Thyroid gland (tissue), 4 donors: ENCODE results near the gene TMEM198. TPM values are rescaled to one million over a fixed set of nuclear protein-coding genes. Genes with fewer than 3 reads are reported as not detected.

Source experiments
- DNase-seq, 2 donors: peaks; one replicate each; pipeline ENCODE4 v3.0.0-alpha.2; 2019
- H3K27ac ChIP-seq, 3 donors: fragments of 200-600 bp; sonication (generic); 1 replicate in 2 of 3; 2 replicates in 1 of 3; pipeline ENCODE4 v1.5.1; 2016 to 2019; ENCODE audit warnings: mild to moderate bottlenecking in 1 of 3, moderate library complexity in 1 of 3
- H3K27me3 ChIP-seq: fragments of 200-600 bp; sonication (generic); one replicate; pipeline ENCODE4 v1.5.1; 2019
- H3K36me3 ChIP-seq, 2 donors: fragments of 200-600 bp; sonication (generic); one replicate each; pipeline ENCODE4 v1.5.1; 2016 to 2019
- H3K4me1 ChIP-seq, 2 donors: fragments of 200-600 bp; sonication (generic); one replicate each; pipeline ENCODE4 v1.5.1; 2017 to 2019
- H3K4me3 ChIP-seq, 3 donors: fragments of 200-600 bp; sonication (generic); replicated peaks in 1 of 3; 1 replicate in 2 of 3; 2 replicates in 1 of 3; pipeline ENCODE4 v1.5.1; 2016; ENCODE audit warnings: mild to moderate bottlenecking in 1 of 3
- H3K9me3 ChIP-seq: fragments of 200-600 bp; sonication (generic); one replicate; pipeline ENCODE4 v1.5.1; 2017
- CTCF ChIP-seq, 6 experiments: fragments of 200-600 bp in 3 of 6; fragments of 450-650 bp in 3 of 6; sonication (generic) in 3 of 6; IDR thresholded peaks; one replicate each; pipeline ENCODE4 v1.5.1; 2016 to 2019; ENCODE audit warnings: antibody characterized with exemption in 6 of 6, mild to moderate bottlenecking in 2 of 6, inconsistent platforms in 1 of 6, moderate library complexity in 1 of 6
- POLR2A ChIP-seq, 2 donors: fragments of 450-650 bp; IDR thresholded peaks; one replicate each; pipeline ENCODE4 v1.6.1; 2017; ENCODE audit warnings: antibody characterized with exemption in 2 of 2, mild to moderate bottlenecking in 2 of 2, moderate library complexity in 1 of 2
- WGBS, 2 donors: methylation state at CpG; one replicate each; pipeline ENCODE4 v1.1.5; 2017; 5-methylcytosine and 5-hydroxymethylcytosine counted together
- intact Hi-C: fragments of 100-400 bp; cut with DNase I; formaldehyde crosslinking; loops from one replicate; pipeline ENCODE4 v1.15.1; 2023
- total RNA-seq, 4 donors: library from RNA; depleted of rRNA; stranded (reverse); fragments of >200 nt; gene quantifications; one replicate each; pipeline ENCODE4 v1.2.3, GENCODE V29; 2016

Gene TMEM198
- total RNA-seq, 4 donors from 2014 or later, result 4.6 to 10.9 (median 5.4) TPM

- intact Hi-C loops, result no loop called here
- DNase-seq, result no peak
- no peak overlapping the region for H3K4me3 ChIP-seq
- H3K27ac ChIP-seq, result no peak overlapping the region
- TF ChIP-seq POLR2A (IDR thresholded peaks at IDR 0.05), result no peak
- no peak for TF ChIP-seq CTCF (IDR thresholded peaks at IDR 0.05)
- WGBS, 2 donors, result 89 to 95% methylated on average over 8 of the region's 15 CpGs
- H3K36me3 ChIP-seq, result no peaks in the 10 kb centered on the region
- no peaks in the 10 kb centered on the region for H3K9me3 ChIP-seq
- no peaks in the 10 kb centered on the region for H3K27me3 ChIP-seq
- H3K4me1 ChIP-seq, result peaks cover 16 to 21% of the 10 kb centered on the region in 2 donors
Observed at GRCh38 chr2:219554350-219554749, 10.5 kb downstream of the TMEM198 start.

GRCh38 chr2:219555956-219556355, 12.1 kb downstream of the TMEM198 start:
- Histone ChIP-seq H3K4me3 (no peak overlapping the region), H3K36me3 (no peaks in the 10 kb centered on the region), H3K27me3 (no peaks in the 10 kb centered on the region), H3K4me1 (peaks cover 16 to 27% of the 10 kb centered on the region in 2 donors), H3K9me3 (no peaks in the 10 kb centered on the region), H3K27ac (no peak overlapping the region)
- TF ChIP-seq POLR2A (IDR thresholded peaks at IDR 0.05), result no peak
- no peak for TF ChIP-seq CTCF (IDR thresholded peaks at IDR 0.05)
- no peak for DNase-seq
- intact Hi-C loops, result no loop called here
- WGBS, 2 donors, result 97% methylated on average over 20 of the region's 20 CpGs

GRCh38 chr2:219556413-219556812, 12.6 kb downstream of the TMEM198 start:
- WGBS, 2 donors, result 84 to 88% methylated on average over 7 to 13 of the region's 19 CpGs
- intact Hi-C loops, result no loop called here
- no peak for TF ChIP-seq POLR2A (IDR thresholded peaks at IDR 0.05)
- TF ChIP-seq CTCF (IDR thresholded peaks at IDR 0.05), result no peak
- Histone ChIP-seq H3K9me3 (no peaks in the 10 kb centered on the region), H3K27ac (no peak overlapping the region), H3K4me3 (no peak overlapping the region), H3K27me3 (no peaks in the 10 kb centered on the region), H3K36me3 (no peaks in the 10 kb centered on the region), H3K4me1 (peaks cover 13 to 23% of the 10 kb centered on the region in 2 donors)
- no peak for DNase-seq

- no peak overlapping the region for H3K4me3 ChIP-seq
Observed at GRCh38 chr2:219557320-219557719, 13.5 kb downstream of the TMEM198 start.

More at GRCh38 chr2:219557320-219557719, 13.5 kb downstream of the TMEM198 start:
- no peak for TF ChIP-seq POLR2A (IDR thresholded peaks at IDR 0.05)
- TF ChIP-seq CTCF (IDR thresholded peaks at IDR 0.05), result no peak
- Histone ChIP-seq H3K27me3 (no peaks in the 10 kb centered on the region), H3K4me1 (peaks cover 7 to 14% of the 10 kb centered on the region in 2 donors), H3K36me3 (no peaks in the 10 kb centered on the region), H3K9me3 (no peaks in the 10 kb centered on the region), H3K27ac (no peak overlapping the region)
- intact Hi-C loops, result no loop called here
- WGBS, 2 donors, result 90 to 91% methylated on average over 11 to 21 of the region's 21 CpGs
- no peak for DNase-seq
